8988T (cell line): ENCODE data around the gene CC2D1A.
"Not testable (repeated sequence)": the region's sequence is repeated elsewhere in the genome, so short reads cannot be mapped to it uniquely, and the experiment has no call there.

ENCODE experiments used
- DNase-seq: peaks from one replicate; pipeline ENCODE4 v3.0.0; 2011

The CC2D1A gene

DNA sequence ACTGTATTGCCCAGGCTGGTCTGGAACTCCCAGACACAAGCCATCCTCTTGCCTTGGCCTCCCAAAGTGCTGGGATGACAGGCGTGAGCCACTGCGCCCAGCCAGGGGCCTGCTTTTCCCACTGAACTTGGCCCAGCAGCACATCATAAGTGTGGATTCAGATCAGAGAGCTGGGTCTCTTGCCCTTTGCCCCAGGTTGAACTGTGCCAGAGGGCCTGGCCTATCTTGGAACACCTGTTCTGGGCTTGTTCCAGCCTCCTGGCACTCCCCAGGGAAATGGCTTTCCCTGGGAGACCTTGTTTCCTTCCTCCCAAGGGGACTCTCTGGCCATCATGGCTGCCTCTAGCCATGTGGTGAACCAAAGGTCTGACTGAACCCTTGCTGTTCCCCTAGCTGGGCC lies 3.4 kb downstream of the CC2D1A start:
- no peak for DNase-seq

DNA sequence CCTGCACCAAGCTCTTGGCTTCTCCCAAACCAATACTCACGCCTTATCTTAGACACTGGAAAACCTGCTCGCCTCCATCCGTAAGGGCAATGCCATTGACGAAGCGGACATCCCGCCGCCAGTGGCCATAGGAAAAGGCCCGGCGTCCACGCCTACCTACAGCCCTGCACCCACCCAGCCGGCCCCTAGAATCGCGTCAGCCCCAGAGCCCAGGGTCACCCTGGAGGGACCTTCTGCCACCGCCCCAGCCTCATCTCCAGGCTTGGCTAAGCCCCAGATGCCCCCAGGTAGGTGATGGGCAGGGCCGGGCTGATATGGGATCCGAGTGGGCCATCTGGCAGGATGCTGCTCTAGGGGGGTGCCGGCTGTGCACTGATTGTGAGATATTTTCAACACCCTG lies 7.4 kb downstream of the CC2D1A start:
- DNase-seq = no peak

DNA sequence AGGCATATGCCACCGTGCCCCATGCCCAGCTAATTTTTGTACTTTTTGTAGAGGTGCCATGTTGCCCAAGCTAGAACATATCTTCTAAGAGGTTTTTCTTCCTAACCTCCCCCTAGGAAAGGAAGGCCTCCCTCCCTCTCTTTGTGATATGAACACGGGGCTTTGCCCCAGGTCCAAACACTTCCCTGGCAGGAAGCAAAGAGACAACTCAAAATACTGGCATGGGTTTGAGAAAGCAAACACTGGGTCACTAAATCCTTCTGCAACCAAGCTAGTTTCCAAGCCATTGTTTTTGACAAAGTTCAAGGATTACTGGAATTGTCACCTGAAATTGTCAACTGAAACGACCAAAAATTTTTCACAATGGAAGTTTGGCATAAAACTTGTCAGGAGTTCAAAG lies 8.8 kb downstream of the CC2D1A start:
- DNase-seq = no peak

DNA sequence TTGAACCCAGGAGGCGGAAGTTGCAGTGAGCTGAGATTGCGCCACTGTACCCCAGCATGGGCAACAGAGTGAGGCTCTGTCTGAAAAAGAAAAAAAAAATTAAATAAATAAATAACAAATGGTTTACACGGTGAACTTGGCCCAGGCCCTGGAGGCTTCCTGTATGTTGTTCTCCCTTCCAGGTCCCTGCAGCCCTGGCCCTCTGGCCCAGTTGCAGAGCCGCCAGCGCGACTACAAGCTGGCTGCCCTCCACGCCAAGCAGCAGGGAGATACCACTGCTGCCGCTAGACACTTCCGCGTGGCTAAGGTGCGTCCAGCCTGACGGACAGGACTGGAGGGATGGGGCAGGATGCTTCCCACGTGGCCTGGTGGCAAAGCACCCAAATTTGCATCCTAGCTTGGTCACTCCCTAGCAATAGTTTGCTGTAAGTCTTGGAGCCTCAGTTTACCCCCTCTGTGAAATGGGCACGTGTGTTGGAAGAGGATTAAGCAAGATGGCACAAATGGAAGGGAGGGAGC lies 11.9 kb downstream of the CC2D1A start:
- no peak for DNase-seq

DNA sequence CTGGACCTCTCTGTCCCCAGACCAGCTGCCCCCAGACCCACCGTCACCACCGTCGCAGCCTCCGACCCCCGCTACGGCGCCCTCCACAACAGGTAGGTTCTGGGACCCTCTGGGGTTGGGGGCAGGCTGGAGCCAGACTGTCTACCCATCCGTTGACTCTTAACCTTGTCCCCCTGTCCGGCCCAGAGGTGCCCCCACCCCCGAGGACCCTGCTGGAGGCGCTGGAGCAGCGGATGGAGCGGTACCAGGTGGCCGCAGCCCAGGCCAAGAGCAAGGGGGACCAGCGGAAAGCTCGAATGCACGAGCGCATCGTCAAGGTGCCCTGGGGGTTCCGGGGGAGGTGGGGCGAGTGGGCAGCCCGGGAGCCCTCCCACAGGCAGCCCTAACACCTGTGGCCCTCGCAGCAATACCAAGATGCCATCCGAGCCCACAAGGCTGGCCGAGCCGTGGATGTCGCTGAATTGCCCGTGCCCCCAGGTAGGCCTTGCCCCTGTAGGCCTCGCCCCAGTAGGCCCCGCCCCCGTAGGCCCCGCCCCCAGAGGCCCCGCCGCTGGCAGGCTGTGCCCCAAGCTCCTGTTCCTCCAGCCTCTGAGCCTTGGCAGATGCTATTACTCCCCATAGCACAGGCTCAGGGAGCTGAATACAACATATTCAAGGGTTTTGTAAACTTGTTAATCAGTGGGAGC lies 12.9 kb downstream of the CC2D1A start:
- DNase-seq = no peak

DNA sequence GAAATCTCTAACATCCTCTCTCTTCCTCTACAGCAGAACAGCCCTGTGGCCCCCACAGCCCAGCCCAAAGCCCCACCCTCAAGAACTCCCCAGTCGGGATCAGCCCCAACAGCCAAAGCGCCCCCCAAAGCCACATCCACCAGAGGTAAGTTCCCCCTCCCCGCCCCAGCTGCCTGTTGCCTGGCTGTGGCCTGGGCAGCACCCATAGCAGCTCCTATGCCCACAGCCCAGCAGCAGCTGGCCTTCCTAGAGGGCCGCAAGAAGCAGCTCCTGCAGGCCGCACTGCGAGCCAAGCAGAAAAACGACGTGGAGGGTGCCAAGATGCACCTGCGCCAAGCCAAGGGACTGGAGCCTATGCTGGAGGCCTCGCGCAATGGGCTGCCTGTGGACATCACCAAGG lies 14.5 kb downstream of the CC2D1A start:
- no peak for DNase-seq

DNA sequence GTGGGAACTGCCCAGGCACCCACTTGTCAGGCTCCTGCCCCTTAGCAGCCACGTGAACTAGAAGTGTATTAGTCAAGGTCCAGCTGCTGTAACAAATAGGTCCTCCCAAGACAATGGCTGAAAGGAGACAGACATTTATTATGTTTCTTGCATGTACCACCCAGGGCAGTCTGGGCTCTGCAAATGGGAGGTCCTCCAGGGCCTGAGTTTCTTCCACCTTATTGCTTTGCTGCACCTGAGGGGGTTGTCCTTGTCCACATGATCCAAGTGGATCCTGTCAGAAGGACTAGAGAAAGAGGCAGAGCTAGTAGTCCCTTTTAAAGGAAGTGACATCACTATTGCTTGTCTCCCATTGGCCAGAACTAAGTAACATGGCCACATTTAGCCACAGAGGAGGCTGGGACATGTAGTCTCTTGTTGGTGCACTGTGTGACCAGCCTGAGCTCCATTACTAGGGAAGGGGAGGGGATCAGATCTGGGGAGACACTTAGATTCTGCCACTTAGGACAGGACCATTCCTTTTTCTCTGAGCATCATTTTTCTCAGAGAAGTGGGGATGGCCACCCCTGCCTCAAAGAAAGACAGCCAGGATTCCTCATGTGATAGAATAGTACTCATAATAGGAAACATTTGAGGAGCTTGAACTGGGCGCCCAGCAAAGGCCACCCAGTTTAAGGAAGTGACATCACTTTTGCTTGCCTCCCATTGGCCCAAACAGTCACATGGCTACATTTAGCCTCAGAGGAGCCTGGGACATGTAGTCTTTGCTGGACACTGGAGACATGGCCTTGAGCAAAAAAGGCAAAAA lies 15.1 kb downstream of the CC2D1A start:
- DNase-seq = no peak

DNA sequence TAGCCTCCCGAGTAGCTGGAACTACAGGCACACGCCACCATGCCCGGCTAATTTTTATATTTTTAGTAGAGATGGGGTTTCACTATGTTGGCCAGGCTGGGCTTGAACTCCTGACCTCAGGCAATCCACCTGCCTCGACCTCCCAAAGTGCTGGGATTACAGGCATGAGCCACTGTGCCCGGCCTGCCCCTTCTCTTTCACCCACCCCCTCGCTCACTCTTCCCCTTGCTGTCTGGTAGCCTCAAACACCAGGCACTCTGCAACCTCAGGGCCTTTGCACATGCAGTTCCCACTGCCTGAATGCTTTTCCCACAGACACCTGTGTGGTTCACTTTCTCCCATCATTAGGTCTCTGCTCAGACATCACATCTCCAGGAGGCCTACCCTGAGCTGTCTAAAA lies 16.1 kb downstream of the CC2D1A start:
- DNase-seq = not testable (repeated sequence)

DNA sequence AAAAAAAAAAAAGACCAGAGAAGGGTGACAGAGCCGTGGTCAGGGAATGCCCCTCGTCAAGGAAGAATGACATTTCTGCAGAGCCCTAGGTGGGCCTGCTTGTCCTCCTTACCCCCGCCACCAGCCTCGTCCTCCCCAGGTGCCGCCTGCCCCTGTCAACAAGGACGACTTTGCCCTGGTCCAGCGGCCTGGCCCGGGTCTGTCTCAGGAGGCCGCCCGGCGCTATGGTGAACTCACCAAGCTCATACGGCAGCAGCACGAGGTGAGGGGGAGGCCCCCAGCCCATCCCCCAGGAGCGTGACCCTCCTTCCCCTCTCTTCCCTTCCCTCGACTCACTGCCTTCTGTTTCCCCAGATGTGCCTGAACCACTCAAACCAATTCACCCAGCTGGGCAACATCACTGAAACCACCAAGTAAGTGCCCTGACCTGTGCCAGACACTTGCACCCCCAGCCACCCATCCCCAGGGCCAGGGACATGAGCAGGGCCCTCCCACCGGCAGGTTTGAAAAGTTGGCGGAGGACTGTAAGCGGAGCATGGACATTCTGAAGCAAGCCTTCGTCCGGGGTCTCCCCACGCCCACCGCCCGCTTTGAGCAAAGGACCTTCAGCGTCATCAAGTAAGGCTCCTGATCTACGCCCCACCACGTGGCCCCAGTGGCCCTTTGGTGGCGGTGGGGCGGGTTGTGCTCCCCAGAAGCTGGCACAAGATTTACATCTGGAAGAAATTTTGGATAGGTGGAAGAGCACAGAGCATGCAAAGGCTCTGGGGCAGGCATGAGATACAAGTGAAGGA lies 17.4 kb downstream of the CC2D1A start:
- DNase-seq = no peak

DNA sequence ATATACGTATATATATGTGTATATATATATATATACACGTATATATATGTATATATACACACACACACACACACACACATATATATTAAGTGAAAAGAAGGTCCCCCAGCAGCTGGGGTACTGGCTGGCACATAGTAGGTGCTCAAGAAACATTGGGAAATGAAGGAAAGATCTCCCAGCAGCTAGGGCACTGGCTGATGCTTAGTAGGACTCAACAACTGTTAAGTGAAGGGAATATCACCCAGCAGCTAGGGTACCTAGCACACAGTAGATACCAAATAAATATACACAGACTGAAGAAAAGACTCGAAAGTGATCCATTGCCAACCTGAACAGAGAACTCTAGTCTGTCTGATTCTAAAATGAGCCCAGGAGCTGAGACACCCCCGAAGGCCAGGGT lies 20.0 kb downstream of the CC2D1A start:
- DNase-seq = no peak

DNA sequence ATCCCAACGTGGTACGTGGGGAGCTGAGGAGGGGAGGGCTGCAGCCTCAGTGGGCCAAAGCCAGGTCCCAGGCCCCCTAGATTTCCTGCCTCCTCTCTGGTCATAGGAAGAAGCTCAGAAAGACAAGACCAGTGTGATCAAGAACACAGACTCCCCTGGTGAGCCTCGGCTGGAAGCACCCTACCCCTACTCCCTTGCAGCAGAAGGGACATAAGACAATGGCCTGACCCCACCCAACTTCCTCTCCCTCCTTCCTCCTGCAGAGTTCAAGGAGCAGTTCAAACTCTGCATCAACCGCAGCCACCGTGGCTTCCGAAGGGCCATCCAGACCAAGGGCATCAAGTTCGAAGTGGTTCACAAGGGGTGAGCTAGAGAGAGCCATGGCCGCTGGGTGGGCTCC lies 20.7 kb downstream of the CC2D1A start:
- DNase-seq = no peak

DNA sequence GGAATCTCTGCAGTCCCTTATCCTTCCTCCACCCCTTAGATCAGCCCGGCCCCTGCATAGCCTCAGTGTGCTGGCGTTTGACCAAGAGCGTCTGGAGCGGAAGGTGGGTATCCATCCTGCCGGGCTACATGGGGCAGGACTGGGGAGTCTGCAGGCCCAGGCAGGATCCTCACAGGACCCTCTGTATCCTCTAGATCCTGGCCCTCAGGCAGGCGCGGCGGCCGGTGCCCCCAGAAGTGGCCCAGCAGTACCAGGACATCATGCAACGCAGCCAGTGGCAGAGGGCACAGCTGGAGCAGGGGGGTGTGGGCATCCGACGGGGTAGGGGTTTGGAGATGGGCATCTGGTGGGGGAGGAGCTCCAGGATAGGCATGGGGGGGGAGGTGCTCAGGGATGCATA lies 23.3 kb downstream of the CC2D1A start:
- DNase-seq = no peak

DNA sequence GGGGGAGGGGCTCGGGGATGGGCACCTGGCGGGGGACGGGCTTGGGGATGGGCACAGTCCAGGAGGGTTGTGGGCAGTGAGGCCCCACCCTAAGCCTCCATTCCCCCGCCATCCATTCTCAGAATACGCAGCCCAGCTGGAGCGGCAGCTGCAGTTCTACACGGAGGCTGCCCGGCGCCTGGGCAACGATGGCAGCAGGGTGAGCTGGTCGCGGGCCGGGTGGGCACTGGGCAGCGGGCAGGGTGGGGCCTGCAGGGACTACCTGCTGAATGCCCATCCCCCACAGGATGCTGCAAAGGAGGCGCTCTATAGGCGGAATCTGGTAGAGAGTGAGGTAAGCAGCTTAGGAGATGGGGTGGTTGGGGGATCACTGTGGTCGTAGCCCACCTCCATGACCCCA lies 24.0 kb downstream of the CC2D1A start:
- no peak for DNase-seq

DNA sequence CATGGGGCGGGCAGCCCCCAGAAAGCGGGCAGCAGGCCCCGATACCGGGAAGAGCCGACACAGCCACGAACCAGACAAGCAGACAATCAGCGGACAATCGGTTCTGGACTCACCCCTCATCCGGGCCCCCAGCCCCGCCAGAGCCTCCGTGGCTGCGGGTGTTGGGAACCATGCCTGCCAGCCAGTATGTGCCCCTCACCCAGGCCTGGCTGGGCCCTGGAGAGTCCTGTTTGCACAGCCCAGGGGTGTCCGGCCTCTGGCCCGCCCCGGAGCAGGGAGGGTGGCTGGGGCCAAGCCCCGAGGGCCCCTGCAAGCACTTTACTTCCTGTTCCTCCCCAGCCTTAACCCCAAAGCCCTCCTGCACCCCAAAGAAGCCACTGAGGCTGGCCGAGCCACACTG lies 24.4 kb downstream of the CC2D1A start:
- DNase-seq = no peak

DNA sequence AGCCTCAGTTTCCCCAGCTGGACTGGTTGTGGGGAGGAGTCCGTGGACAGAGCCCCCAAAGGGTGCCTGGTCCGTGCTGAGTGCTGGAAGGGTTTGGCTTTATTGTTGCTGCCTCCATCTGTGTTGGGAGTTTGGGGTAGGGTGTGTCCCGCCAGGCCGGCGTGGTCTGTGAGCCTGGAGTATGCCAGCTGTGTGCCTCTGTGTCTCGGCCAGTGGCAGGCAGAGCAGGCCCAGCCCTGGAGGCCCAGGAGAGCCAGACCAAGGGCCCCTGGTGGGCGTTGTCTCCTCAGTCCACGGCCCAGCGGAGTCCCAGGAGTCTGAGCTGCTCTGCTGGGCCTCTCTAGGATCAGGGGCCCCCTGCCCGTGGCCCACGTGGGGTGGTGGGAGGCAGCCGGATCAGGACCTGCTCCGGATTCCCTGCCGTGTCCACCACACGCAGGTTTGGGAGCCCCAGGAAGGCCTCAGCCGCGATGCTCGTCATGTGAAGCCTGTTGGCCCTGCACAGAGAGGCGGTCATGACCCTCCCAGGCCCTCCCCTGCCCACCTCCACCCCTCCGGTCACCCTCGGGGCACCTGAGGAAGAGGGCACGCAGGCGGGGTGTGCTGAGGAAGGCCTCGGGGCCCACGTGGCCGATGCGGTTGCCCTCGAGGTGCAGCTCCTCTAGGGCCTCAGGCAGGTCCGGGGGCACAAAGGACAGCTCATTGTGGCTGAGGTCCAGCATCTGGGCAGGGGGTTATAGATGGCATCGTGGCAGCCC lies 25.6 kb downstream of the CC2D1A start:
- DNase-seq = no peak

DNA sequence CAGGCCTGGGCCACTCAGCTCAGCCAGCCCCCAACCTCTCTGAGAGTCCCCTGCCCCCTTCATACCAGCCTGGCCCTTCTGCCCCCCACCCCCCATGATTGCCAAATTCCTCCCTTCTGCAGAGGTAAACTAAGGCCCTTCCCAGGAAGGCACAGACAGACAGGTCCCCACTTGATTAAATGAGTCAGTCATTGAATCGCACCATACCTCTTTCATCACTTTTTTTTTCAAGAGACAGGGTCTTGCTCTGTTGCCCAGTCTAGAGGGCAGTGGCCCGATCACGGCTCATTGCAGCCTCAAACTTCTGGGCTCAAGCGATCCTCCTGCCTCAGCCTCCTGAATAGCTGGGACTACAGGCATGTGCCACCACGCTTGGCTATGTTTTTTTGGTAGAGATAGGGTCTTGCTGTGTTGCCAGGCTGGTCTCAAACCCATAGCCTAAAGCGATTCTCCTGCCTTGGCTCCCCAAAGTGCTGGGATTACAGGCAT lies 26.2 kb downstream of the CC2D1A start:
- DNase-seq = no peak

DNA sequence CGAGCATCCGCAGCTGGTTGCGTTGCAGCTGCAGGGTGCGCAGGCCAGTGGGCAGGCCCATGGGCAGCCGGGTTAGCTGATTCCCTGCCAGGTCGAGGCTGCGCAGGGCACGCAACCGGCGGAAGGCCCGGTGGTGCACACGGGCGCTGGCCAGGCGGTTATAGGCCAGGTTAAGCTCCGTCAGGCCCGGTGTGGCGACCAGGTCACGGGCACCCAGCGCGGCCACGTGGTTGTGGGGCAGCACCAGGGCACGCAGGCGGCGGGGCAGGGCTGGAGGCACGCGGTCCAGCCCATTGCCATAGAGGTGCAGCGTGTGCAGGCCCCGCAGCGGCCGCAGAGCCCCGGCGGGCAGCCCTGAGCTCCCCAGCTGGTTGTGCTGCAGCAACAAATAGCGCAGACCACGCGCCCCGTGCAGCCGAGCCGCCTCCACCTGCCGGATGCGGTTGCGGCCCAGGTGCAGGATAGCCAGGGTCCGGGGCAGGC lies 27.0 kb downstream of the CC2D1A start:
- no peak for DNase-seq

DNA sequence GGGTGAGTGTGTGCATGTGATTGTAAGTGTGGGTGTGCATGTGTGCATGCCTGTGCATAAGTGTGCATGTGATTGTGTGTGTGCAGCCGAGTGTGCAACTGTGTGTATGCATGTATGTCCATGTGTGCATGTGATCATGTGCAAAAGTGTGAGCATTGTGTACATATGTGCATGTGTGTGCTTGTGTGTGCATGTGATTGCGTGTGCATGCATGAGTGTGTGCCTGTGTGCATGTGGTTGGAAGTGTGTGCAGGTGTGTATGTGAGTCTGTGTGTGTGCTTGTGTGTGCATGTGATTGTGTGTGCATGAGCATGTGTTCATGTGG lies 28.7 kb downstream of the CC2D1A start:
- no peak for DNase-seq

DNA sequence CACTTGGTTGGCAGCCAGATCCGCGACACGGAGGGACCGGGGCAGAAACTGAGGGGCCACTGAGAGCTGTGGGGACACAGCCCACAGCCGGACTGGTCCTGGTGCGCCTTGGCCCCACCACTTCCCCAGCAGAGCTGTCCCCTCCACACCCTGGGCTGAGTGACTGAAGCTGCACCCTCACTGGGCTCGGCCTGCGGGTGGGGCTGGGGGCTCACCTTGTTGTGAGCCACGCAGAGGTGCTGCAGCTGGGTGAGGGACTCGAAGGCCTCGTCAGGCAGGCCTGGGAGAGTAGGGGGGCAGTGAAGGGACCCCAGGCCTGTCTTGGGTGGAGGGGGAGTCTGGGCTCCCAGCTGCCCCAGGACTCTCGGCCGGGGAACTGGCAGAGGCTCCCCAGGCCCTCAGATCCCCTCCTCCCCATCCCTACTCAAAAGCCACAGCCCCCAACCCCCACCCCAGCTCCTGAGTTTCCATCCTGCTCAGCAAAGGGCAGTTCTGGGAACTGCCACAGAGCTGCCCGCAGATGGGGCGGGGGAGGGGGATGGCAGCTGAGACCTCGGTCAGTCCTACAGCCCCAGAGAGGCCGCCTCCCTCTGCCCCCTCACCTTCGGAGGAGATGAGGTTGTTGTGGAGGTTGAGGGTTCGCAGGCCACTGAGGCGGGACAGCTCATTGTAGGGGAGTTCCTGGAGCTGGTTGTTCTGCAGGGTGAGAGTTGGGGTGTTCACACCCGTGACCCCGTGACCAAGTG lies 29.9 kb downstream of the CC2D1A start:
- no peak for DNase-seq

DNA sequence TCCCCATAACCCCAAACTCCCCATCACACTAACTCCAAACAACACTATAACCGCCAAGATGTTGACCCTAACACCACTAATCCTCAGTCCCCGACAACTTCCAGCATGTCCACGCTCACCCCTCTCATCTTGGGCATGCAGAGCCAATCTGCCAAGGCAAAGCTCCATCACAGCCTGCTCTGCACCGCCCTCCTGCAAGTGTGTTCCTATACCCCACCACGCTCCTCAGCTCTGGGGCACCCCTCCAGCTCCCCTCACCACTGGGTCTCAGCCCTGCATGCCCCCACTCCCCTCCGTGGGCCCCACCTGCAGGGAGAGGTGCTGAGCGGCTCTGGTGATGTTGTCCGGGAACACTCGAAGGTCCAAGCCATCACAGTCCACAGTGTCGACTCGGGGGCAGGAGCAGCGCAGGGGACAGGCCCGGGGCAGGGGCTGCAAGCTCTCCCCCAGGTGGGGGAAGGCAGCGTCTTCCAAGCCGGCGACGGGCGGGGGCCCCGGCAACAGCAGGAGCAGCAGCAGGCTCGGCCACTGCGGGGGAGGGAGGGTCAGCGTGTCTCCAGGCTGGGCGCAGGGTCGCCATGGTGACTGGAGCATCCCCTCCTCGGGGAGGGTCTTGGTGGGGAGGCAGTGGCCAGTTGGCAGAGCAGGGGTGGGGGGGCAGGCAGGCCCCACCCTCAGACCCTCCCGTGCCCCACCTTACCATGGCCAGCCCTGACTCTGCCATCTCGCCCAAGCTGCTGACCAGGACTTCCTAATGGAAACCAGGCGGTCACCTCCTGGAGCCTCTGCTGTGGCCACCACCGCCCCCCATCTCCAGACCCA lies 31.7 kb downstream of the CC2D1A start:
- no peak for DNase-seq
